LHCN-M2 (cell line): ENCODE results near the gene MYO1G. TPM values are rescaled to one million over a fixed set of nuclear protein-coding genes. Genes with fewer than 3 reads are reported as not detected.
"Not testable (repeated sequence)": the region's sequence is repeated elsewhere in the genome, so short reads cannot be mapped to it uniquely, and the experiment has no call there.

Source experiments
- DNase-seq: peaks from one replicate; pipeline ENCODE4 v3.0.0-alpha.2; 2012; ENCODE audit warnings: low read depth
- total RNA-seq: library from RNA; depleted of rRNA; stranded (reverse); fragments of >200 nt; gene quantifications from 2 replicates; pipeline ENCODE4 v1.2.3, GENCODE V29; 2014

The MYO1G gene
- total RNA-seq, 1 experiment from 2014 or later = not detected

GRCh38 chr7:44999245-45000092, 20.7 kb upstream of the MYO1G start:
- peak; percentile 100 for DNase-seq

GRCh38 chr7:44998153-44998871, 19.5 kb upstream of the MYO1G start:
- DNase-seq = no peak

GRCh38 chr7:44995555-44996493, 17.0 kb upstream of the MYO1G start:
- DNase-seq = no peak

- DNase-seq = no peak
Measured at GRCh38 chr7:44994877-44995554, 16.2 kb upstream of the MYO1G start.

GRCh38 chr7:44992004-44992795, 13.4 kb upstream of the MYO1G start:
- not testable (repeated sequence) for DNase-seq

GRCh38 chr7:44990109-44991023, 11.6 kb upstream of the MYO1G start:
- DNase-seq = peak; percentile 92

- DNase-seq = no peak
Measured at GRCh38 chr7:44989132-44989531, 10.3 kb upstream of the MYO1G start.

- no peak for DNase-seq
Measured at GRCh38 chr7:44988701-44989100, 9.9 kb upstream of the MYO1G start.

- DNase-seq = no peak
Measured at GRCh38 chr7:44987996-44988395, 9.2 kb upstream of the MYO1G start.

- DNase-seq = no peak
Measured at GRCh38 chr7:44987457-44987856, 8.6 kb upstream of the MYO1G start.

- DNase-seq = peak; percentile 96
Measured at GRCh38 chr7:44986218-44987053, 7.6 kb upstream of the MYO1G start.

GRCh38 chr7:44985900-44986217, 7.0 kb upstream of the MYO1G start:
- DNase-seq = no peak

GRCh38 chr7:44985033-44985695, 6.3 kb upstream of the MYO1G start:
- no peak for DNase-seq

GRCh38 chr7:44984478-44984758, 5.6 kb upstream of the MYO1G start:
- DNase-seq = no peak

- DNase-seq = no peak
Measured at GRCh38 chr7:44983742-44984477, 5.1 kb upstream of the MYO1G start.

GRCh38 chr7:44982970-44983369, 4.2 kb upstream of the MYO1G start:
- DNase-seq = no peak

- DNase-seq = no peak
Measured at GRCh38 chr7:44982535-44982923, 3.7 kb upstream of the MYO1G start.
